GM23248 (cell line): ENCODE results near the gene ELAVL2. TPM values are rescaled to one million over a fixed set of nuclear protein-coding genes. Genes with fewer than 3 reads are reported as not detected.

Experiments used
- DNase-seq: peaks from one replicate; pipeline ENCODE4 v3.0.0-alpha.2; 2015
- H2AFZ ChIP-seq: fragments of 200-600 bp; sonication (generic); 2 replicates; pipeline ENCODE4 v1.6.1; 2016; ENCODE audit warnings: antibody characterized with exemption
- H3F3A ChIP-seq: fragments of 200-600 bp; sonication (generic); 2 replicates; pipeline ENCODE4 v1.6.1; 2016; ENCODE audit warnings: mild to moderate bottlenecking, antibody characterized with exemption, mixed run types; ENCODE audit not compliant: insufficient read depth
- H3K27ac ChIP-seq: fragments of 200-600 bp; sonication (generic); 2 replicates; pipeline ENCODE4 v1.5.1; 2016; ENCODE audit warnings: mild to moderate bottlenecking
- H3K27me3 ChIP-seq: fragments of 200-600 bp; sonication (generic); replicated peaks from 2 replicates; pipeline ENCODE4 v1.6.1; 2016; ENCODE audit warnings: mild to moderate bottlenecking; ENCODE audit not compliant: insufficient read depth
- H3K36me3 ChIP-seq: fragments of 200-600 bp; sonication (generic); 2 replicates; pipeline ENCODE4 v1.6.1; 2016; ENCODE audit warnings: low read depth, mild to moderate bottlenecking
- H3K4me1 ChIP-seq: fragments of 200-600 bp; sonication (generic); 2 replicates; pipeline ENCODE4 v1.6.1; 2016; ENCODE audit warnings: mild to moderate bottlenecking; ENCODE audit not compliant: insufficient read depth
- H3K4me2 ChIP-seq: fragments of 200-600 bp; sonication (generic); one replicate; pipeline ENCODE4 v1.6.1; 2016; ENCODE audit warnings: mild to moderate bottlenecking; ENCODE audit not compliant: unreplicated experiment
- H3K4me3 ChIP-seq: fragments of 200-600 bp; sonication (generic); 2 replicates; pipeline ENCODE4 v1.5.1; 2016; ENCODE audit warnings: mild to moderate bottlenecking
- H3K79me2 ChIP-seq: fragments of 200-600 bp; sonication (generic); 2 replicates; pipeline ENCODE4 v1.6.1; 2016; ENCODE audit warnings: mild to moderate bottlenecking; ENCODE audit not compliant: insufficient read depth
- H3K9ac ChIP-seq: fragments of 200-600 bp; sonication (generic); 2 replicates; pipeline ENCODE4 v1.6.1; 2016; ENCODE audit warnings: mild to moderate bottlenecking
- H3K9me2 ChIP-seq: fragments of 200-600 bp; sonication (generic); 2 replicates; pipeline ENCODE4 v1.6.1; 2016; ENCODE audit warnings: mixed run types, mild to moderate bottlenecking, moderate library complexity; ENCODE audit not compliant: insufficient read depth
- H3K9me3 ChIP-seq: fragments of 200-600 bp; sonication (generic); one replicate; pipeline ENCODE4 v1.6.1; 2017; ENCODE audit warnings: low read depth
- H4K20me1 ChIP-seq: fragments of 200-600 bp; sonication (generic); 2 replicates; pipeline ENCODE4 v1.6.0; 2016; ENCODE audit not compliant: insufficient read depth
- EZH2 ChIP-seq: fragments of 200-600 bp; sonication (generic); IDR thresholded peaks from 2 replicates; pipeline ENCODE4 v1.6.1; 2018; ENCODE audit warnings: antibody characterized with exemption, mild to moderate bottlenecking; ENCODE audit not compliant: insufficient read depth, poor library complexity, severe bottlenecking
- EZH2phosphoT487 ChIP-seq: fragments of 200-600 bp; sonication (generic); IDR thresholded peaks from 2 replicates; pipeline ENCODE4 v1.6.1; 2018; ENCODE audit warnings: antibody characterized with exemption, moderate library complexity, mild to moderate bottlenecking, low read depth; ENCODE audit not compliant: insufficient read depth
- WGBS, 2 experiments: methylation state at CpG; one replicate each; pipeline ENCODE4 v1.1.6; 2015 to 2017; ENCODE audit warnings: low lambda C conversion rate in 2 of 2, low coverage in 1 of 2; ENCODE audit errors: missing lambda C conversion rate in 2 of 2; 5-methylcytosine and 5-hydroxymethylcytosine counted together
- in situ Hi-C: fragments of 300-500 bp; cut with MboI; formaldehyde crosslinking; loops from 2 replicates; pipeline ENCODE4 v1.15.0; 2020
- polyA plus RNA-seq: library from polyadenylated mRNA; unstranded; fragments of >200 nt; fragmentation: Nextera tagmentation; extraction: Ambion mirVana; gene quantifications from 2 replicates; pipeline ENCODE4 v1.2.1, GENCODE V29; 2016
- total RNA-seq: library from RNA; depleted of rRNA; stranded (reverse); fragments of >200 nt; shearing (Covaris generic); gene quantifications from 2 replicates; pipeline ENCODE4 v1.2.3, GENCODE V29; 2014

Gene ELAVL2
- total and polyA plus RNA-seq, 2 experiments from 2014 or later = 0.08 TPM; not detected in 1

DNA sequence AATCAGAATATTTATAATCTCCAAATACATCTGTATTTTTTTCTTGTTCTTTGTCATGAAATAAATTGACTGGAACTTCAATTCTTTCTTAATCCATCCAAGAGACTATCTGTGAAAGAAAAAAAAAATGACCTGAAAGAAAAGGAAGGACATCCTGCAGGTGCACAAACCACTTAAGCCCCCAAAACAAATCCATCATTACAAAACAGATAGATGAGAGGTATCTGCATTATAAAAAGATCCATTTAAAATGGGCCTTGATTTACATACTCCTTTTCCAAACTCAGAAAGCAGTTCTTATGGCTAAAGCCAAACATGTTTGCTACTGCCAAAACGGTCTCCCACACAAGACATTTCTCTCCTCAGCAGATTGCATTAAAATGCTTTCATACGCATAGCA is 85.5 kb downstream of the ELAVL2 start:
- no peak for TF ChIP-seq EZH2
- TF ChIP-seq EZH2phosphoT487 = no peak
- Histone ChIP-seq H3K36me3 (no peaks in the 10 kb centered on the region), H3F3A (no peaks in the 10 kb centered on the region), H3K9ac (no peak overlapping the region), H2AFZ (no peak overlapping the region), H3K27me3 (no peaks in the 10 kb centered on the region), H3K4me2 (no peak overlapping the region), H3K4me3 (no peak overlapping the region), H3K27ac (no peak overlapping the region), H3K79me2 (no peaks in the 10 kb centered on the region), H3K9me3 (no peaks in the 10 kb centered on the region), H3K9me2 (no peaks in the 10 kb centered on the region), H4K20me1 (no peaks in the 10 kb centered on the region), H3K4me1 (no peaks in the 10 kb centered on the region)
- WGBS, 2 experiments = 15 to 22% methylated on average over 2 of the region's 2 CpGs
- no peak for DNase-seq
- in situ Hi-C loops = no loop called here

DNA sequence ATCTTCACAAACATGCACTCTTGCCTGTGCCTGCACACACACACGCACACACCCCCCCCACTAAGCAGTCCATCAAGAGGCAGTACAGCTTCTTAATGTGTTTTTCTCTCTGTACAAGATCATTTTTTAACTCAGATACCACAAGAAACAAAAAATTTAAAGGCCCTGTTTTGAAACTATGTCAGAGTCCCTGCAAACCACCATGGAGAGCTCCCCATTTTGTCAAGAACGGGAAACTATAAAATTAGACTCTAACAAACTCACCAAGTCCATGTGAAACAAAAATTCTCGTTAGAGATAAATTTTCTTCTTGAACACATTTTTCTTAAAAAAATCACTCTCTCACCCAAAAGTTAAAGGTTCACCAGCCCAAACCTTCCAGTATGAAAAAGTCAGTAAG is 86.3 kb downstream of the ELAVL2 start:
- Histone ChIP-seq H2AFZ (no peak overlapping the region), H3K4me2 (no peak overlapping the region), H3K9me3 (no peaks in the 10 kb centered on the region), H3K79me2 (no peaks in the 10 kb centered on the region), H3K9me2 (no peaks in the 10 kb centered on the region), H4K20me1 (no peaks in the 10 kb centered on the region), H3K9ac (no peak overlapping the region), H3K4me3 (no peak overlapping the region), H3F3A (no peaks in the 10 kb centered on the region), H3K36me3 (no peaks in the 10 kb centered on the region), H3K27me3 (no peaks in the 10 kb centered on the region), H3K27ac (no peak overlapping the region), H3K4me1 (no peaks in the 10 kb centered on the region)
- TF ChIP-seq EZH2phosphoT487 = no peak
- TF ChIP-seq EZH2 = no peak
- in situ Hi-C loops = no loop called here
- WGBS, 2 experiments = 2 to 4% methylated on average over 3 of the region's 3 CpGs
- DNase-seq = no peak

DNA sequence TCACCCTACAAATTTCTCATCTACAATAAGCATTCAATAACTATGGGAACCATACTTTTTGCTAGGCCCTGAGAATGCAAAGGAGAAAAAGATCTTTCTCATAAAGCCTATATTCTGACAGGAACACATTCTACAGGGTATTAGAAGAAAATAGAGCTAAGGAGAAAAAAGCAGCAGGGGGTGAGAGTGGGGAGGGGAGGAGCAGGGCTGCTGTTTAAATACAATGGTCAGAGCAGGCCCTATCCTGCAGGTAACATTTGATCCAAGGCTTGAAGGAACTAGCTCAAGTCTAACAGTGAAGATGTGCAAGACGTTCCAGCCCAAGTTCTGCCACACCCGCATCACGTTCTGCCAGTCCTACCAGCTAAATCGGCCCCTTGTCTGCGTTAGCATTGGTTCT is 89.7 kb downstream of the ELAVL2 start:
- H3K4me1 ChIP-seq = no peaks in the 10 kb centered on the region
- H2AFZ ChIP-seq = no peak overlapping the region
- no peaks in the 10 kb centered on the region for H3K9me2 ChIP-seq
- H3F3A ChIP-seq = no peaks in the 10 kb centered on the region
- H3K27ac ChIP-seq = no peak overlapping the region
- DNase-seq = no peak
- no peak overlapping the region for H3K4me2 ChIP-seq
- H4K20me1 ChIP-seq = no peaks in the 10 kb centered on the region
- in situ Hi-C loops = no loop called here
- no peak overlapping the region for H3K4me3 ChIP-seq
- no peak overlapping the region for H3K9ac ChIP-seq
- no peaks in the 10 kb centered on the region for H3K9me3 ChIP-seq
- no peaks in the 10 kb centered on the region for H3K79me2 ChIP-seq
- WGBS, 2 experiments = 52 to 53% methylated on average over 5 of the region's 5 CpGs
- no peaks in the 10 kb centered on the region for H3K27me3 ChIP-seq
- no peak for TF ChIP-seq EZH2
- no peak for TF ChIP-seq EZH2phosphoT487
- H3K36me3 ChIP-seq = no peaks in the 10 kb centered on the region

DNA sequence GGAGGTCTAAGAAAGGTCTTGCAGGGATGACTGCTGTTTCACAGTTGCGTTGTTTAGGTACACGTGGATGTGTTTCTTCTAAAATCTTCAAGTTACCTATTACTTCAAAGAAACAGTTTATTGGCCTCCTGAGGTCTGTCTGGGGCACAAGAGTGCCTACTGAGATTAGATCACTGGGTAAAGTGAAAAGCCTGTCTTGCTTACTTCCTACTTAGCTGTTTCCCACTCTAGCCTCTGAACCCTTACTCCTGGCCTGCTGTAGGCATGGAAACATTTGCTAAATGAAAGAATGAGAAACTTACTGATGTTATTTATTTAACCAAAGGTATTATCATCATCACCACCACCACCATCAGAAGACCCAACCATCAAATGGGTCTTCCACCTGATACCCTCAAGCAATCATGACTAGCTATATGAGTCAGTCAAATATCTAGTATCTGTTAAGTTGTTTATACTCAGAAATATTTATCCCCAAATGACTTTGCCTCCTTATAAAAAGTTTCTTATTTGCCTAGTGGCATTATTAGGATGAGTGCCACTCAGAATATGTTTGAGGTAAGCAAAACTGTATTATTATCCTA is 92.5 kb downstream of the ELAVL2 start:
- no peaks in the 10 kb centered on the region for H3K36me3 ChIP-seq
- no peak overlapping the region for H3K4me2 ChIP-seq
- H2AFZ ChIP-seq = no peak overlapping the region
- H3K9me3 ChIP-seq = no peaks in the 10 kb centered on the region
- H3K9me2 ChIP-seq = no peaks in the 10 kb centered on the region
- H4K20me1 ChIP-seq = no peaks in the 10 kb centered on the region
- H3F3A ChIP-seq = no peaks in the 10 kb centered on the region
- in situ Hi-C loops = no loop called here
- no peak for TF ChIP-seq EZH2phosphoT487
- H3K79me2 ChIP-seq = no peaks in the 10 kb centered on the region
- DNase-seq = no peak
- H3K9ac ChIP-seq = no peak overlapping the region
- no peaks in the 10 kb centered on the region for H3K27me3 ChIP-seq
- H3K27ac ChIP-seq = no peak overlapping the region
- H3K4me1 ChIP-seq = no peaks in the 10 kb centered on the region
- WGBS, 2 experiments = 40% methylated on average over 2 of the region's 2 CpGs
- H3K4me3 ChIP-seq = no peak overlapping the region

DNA sequence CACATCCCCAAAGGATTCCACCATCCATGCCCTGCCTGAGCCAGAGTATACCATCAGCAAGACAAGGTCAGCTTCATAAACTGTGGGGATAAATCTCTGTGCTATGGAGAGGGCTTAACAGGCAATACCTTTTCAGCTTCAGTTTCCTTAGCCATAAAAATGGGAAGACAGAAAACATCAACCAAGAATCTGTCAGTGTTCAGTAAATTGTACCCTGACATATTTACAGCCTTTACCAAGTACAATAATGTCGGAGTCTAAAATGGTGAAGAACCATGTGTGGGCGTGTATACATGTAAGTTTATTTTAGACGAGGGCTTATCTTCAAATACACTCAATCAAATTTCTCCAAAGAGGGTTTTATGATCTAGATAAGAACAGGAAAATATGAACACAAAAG is 94.7 kb downstream of the ELAVL2 start:
- no peaks in the 10 kb centered on the region for H3F3A ChIP-seq
- H3K27ac ChIP-seq = no peak overlapping the region
- H4K20me1 ChIP-seq = no peaks in the 10 kb centered on the region
- no peaks in the 10 kb centered on the region for H3K79me2 ChIP-seq
- in situ Hi-C loops = no loop called here
- H3K9ac ChIP-seq = no peak overlapping the region
- TF ChIP-seq EZH2 (no peak), EZH2phosphoT487 (no peak)
- no peaks in the 10 kb centered on the region for H3K27me3 ChIP-seq
- H3K4me2 ChIP-seq = no peak overlapping the region
- WGBS, 2 experiments = 43 to 49% methylated on average over 3 of the region's 3 CpGs
- H3K9me3 ChIP-seq = no peaks in the 10 kb centered on the region
- DNase-seq = no peak
- no peaks in the 10 kb centered on the region for H3K36me3 ChIP-seq
- H2AFZ ChIP-seq = no peak overlapping the region
- H3K9me2 ChIP-seq = no peaks in the 10 kb centered on the region
- H3K4me3 ChIP-seq = no peak overlapping the region
- no peaks in the 10 kb centered on the region for H3K4me1 ChIP-seq
